Measurements from ENCODE around the gene SLC66A2.
"Not testable (repeated sequence)": the region's sequence is repeated elsewhere in the genome, so short reads cannot be mapped to it uniquely, and the experiment has no call there.

The SLC66A2 gene

DNA sequence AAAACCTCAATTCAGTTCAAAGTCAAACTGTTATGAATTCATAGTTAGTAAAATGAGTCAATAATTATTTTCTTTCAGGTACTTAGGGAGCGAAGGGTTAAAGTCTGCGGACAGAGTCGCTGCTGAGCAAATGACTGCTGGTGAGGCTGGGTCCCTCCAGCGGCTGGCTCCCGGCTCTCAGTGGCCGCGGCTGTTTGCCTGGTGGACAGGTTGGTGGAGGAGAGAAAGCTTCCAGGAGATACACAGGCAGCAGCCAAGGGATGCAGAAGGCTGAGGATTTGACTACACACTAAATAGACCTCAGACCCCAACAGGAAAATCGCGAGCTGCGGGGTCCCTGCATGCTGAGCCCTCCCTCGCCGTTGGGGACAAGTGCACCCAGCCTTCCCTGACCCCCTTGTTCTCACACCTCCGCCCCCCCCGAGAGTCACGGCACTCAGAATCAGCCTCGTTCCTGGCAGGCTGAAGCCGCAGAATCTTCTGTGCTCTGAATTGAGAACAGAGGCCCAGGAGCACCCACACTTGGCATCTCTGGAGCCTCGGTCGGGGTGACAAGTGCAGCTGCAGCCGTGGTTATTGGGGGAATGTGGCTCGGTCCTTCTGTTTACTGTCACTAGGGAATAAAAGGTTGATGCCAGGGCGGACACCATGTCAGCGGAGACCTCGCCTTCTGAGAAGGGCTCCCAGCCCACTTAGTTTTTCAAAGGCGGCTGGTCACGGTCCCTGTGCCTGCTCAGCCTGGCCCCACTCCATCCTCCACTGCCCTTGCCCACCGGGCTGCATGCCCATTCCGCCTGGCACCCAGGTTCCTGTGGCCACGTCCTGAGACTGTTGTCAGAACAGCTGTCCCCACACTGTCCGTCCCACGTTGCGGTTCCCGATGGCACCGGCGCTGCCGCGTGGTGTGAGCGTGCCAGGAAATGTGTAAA lies 74.0 kb downstream of the SLC66A2 start:
- DNase-seq: no peak

DNA sequence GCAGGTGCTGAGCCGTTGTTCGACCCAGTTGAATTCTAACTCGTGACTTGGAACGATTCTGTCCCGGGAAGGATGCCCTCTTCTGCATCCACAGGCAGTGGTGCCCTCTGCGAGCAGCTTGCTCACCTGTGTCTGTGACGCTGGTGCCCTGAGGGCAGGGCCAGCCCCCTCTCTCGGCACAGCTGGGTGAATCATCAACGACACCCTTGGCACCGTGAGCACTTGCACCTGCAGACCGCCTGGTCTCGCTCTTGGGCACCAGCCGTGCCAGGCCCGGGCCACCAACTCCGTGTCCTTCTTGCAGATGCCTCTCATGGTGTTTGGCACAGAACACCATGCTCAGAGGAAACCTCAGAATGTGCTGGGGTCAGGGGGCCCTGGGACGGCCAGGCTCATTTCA lies 75.0 kb downstream of the SLC66A2 start:
- DNase-seq: no peak

DNA sequence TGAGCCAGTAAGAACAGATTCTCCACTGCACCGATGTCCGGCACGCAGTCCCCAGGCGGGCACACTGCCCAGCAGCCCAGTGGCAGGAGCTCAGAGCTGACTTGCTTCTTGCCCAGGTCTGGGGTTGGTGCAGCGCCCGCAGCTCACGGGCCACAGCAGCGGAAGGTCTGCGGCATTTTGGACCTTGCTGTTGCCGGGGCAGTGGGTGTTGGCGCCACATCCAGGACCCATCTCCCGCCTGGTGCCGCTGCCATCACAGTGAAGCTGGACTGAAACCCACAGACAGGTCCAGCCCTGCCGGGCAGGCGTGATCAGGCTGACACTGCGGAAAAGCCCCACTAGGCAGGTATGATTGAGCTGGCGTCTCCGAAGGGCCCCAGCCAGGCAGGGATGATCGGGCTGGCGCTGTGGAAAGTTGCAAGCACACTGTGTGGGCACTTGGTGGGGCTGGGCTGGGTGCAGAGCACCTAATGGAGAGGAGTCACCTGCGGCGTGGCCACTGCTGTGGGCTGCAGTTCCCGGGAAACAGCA lies 75.5 kb downstream of the SLC66A2 start:
- DNase-seq: no peak

DNA sequence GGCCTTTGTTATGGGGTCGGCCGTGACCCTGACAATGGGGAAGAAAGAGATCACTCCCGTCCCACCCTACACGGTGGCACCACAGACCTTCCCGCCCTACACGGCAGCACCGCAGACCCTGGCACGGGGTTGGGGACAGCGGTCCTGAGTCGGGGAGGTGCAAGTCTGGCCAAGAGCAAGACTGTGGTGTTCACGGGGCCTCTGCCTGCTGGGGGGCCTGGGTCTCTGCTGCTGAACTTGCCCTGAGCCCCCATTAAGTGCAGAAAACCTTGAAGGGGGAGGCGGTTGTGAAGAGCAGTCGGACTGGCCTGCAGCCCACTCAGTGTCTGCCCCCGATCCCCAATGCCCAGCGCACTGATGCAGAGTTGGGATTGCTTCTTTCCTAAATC lies 75.9 kb downstream of the SLC66A2 start:
- DNase-seq: no peak

DNA sequence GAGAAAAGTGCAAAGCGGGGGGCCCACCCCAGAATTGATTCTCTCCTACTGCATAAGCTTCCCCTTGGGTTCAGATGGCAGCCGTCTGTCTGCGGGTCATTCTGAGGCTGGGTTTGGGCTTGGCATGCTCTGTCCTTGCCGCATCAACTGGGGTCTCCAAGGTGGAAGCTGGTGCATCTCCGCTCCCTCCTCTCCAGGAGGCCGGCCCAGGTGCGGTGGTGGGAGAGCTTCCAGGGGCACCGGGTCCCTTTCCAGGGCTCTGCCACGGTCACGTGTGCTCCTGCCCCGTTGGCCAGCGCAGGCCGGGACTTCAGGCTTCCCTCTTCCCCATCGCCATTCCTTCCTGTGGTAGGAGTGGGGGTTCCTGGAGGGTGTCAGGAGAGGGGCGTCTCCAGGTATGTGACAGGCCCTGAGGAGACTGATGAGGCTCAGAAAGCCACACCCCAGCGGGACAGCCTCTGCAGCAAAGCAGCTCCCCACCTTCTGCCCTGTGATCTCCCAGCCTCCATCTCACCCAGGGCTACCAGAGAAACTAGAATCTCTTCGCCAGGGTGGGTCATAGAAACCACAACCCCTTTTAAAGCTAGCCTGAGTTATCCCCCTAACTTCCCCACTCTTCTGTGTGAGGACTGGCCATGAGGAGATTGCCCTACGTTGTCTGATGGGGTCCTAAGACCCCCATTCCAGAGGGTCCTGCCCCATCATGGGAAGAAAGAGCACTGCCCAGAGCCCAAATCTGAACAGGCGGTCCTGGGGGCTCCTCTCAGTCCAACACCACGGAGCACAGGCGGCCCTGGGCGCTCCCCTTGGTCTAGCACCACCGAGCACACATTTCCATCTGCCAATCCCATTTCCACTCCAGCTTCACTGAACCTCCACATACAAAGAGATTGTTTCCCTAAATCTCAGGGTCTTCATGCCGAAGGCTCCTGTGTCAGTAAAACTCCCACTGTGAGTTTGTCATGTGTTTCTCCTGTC lies 76.6 kb downstream of the SLC66A2 start:
- DNase-seq: no peak

- no peak for DNase-seq
Observed at GRCh38 chr18:79873449-79874110, 77.9 kb downstream of the SLC66A2 start.

DNA sequence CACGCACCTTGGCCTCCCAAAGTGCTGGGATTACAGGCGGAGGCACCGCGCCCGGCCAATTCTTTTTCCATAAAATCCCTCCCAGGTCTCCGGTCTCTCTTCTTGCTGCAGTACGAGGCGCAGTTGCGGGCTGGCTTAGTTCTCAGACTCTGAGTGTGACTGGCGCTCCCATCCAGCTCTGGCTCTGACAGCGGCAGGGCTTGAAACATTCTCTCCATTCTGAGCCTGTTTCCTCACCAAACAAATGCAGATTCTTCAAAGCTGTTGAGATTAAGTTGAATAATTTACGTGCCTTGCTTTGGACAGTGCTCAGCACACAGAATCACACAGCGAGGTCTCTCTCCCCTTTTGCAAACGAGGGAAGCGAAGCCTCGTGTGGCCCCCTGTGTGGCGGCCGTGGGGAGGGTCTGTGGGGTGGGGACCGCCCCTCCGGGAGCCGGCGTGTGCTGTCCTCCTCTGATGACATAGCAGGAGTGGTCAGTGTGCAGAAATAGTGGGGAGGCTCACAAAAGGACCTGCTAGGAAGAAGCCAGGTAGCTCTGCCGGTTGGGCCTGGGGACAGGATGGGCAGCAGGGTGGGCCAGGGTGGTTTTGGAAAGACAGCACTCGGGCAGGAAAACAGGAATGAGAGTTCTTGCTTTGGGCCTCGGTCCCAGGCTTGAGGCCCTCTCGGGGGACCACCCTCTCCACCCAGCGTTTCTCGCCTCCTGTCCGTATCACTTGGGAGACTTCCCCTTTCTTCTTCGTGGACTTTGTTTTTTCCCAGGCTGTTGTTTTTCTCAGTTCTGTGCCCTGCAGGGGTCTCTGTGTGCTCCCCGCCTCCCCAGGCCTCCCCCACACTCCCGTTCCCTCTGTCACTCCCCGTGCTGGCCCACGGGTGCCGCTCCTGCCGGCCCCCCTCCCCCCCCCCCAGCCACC lies 78.7 kb downstream of the SLC66A2 start:
- no peak for DNase-seq

- DNase-seq: no peak
Observed at GRCh38 chr18:79871481-79872091, 79.9 kb downstream of the SLC66A2 start.

- DNase-seq: no peak
Observed at GRCh38 chr18:79871026-79871390, 80.4 kb downstream of the SLC66A2 start.

GRCh38 chr18:79870301-79871025 lies 81.0 kb downstream of the SLC66A2 start:
- DNase-seq: no peak

- DNase-seq: no peak
Observed at GRCh38 chr18:79869591-79870300, 81.7 kb downstream of the SLC66A2 start.

- DNase-seq: no peak
Observed at GRCh38 chr18:79868811-79869541, 82.5 kb downstream of the SLC66A2 start.

DNA sequence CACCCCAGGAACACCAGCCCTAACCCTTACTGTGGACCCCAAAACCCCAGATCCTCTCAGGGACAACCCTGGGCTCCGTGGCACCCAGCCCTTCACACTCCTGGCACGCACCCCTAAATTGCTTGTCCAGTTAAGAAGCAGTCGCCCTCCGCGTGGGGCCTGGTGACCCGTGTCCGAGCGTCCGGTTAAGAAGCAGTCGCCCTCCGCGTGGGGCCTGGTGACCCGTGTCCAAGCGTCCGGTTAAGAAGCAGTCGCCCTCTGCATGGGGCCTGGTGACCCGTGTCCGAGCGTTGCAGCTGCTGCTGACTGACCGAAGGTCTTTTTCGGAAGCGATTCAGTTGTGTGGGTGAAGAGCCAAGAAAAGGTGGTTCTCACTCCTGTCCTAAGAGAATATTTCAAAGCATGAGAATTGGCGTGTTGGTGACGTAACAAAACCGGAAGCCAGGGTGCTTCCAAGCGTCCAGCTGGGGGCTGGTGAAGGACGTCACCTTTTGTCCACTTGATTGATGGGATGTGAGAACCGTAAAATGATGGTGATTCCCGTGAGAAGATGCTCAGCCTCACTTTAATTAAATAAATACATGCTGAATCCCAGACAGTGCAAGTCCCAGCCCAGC lies 83.2 kb downstream of the SLC66A2 start:
- DNase-seq: no peak

GRCh38 chr18:79867666-79868065 lies 83.8 kb downstream of the SLC66A2 start:
- no peak for DNase-seq

DNA sequence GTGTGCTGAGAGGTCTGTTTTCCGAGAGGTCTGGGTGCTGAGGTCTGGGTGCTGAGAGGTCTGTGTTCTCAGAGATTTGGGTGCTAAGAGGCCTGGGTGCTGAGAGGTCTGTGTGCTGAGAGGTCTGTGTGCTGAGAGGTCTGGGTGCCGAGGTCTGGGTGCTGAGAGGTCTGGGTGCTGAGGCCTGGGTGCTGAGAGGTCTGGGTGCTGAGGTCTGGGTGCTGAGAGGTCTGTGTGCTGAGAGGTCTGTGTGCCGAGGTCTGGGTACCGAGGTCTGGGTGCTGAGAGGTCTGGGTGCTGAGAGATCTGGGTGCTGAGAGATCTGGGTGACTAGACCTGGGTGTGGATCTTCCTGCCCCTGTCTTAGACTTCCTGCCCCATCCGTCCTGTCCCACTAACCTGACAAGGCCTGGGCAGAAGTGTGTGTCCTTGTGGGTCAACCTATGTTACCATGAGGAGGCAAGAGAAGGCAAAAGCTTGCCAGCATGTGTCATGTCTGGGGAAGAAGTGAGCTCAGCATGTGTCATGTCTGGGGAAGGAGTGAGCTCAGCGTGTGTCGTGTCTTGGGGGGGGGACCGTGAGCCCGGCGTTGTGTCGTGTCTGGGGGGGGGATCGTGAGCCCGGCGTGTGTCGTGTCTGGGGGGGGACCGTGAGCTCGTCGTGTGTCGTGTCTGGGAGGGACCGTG lies 84.4 kb downstream of the SLC66A2 start:
- no peak for DNase-seq

DNA sequence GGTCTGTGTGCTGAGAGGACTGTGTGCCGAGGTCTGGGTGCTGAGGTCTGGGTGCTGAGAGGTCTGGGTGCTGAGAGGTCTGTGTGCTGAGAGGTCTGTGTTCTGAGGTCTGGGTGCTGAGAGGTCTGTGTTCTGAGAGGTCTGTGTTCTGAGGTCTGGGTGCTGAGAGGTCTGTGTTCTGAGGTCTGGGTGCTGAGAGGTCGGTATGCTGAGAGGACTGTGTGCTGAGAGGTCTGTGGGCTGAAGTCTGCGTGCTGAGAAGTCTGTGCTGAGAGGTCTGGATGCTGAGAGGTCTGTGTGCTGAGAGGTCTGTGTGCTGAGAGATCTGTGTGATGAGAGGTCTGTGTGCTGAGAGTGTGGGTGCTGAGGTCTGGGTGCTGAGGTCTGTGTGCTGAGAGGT lies 85.5 kb downstream of the SLC66A2 start:
- DNase-seq: not testable (repeated sequence)

- DNase-seq: not testable (repeated sequence)
Observed at GRCh38 chr18:79864955-79865354, 86.5 kb downstream of the SLC66A2 start.

Measured in 8988T (cell line).